HCT116 (cell line): ENCODE data around the gene FBXO31. TPM values are rescaled to one million over a fixed set of nuclear protein-coding genes. Genes with fewer than 3 reads are reported as not detected.

ENCODE experiments used
- ATAC-seq: fragments of 200-7000 bp; cut with Tn5 transposase; 2 replicates; pipeline ENCODE4 v1.9.1; 2020; ENCODE audit warnings: mild to moderate bottlenecking, moderate library complexity
- BruUV-seq: library from RNA; stranded (reverse); fragments of 400-500 nt; replicated peaks from 2 replicates; lab custom pipeline; 2021; lab: Mats Ljungman, UMichigan
- CTCF ChIA-PET: fragments of 300-600 bp; sonication (Branson Sonifier 250); formaldehyde crosslinking; loops from one replicate; lab custom pipeline; 2021; ENCODE audit warnings: antibody characterized with exemption; lab: Charles Lee
- POLR2A ChIA-PET: fragments of 300-600, 350-600 bp; sonication (Branson Sonifier 250); formaldehyde crosslinking; loops from one replicate; lab custom pipeline; 2021; ENCODE audit warnings: antibody characterized with exemption; lab: Charles Lee
- RAD21 ChIA-PET, 2 experiments: fragments of 300-600 bp; sonication (Branson Sonifier 250); formaldehyde crosslinking; loops; one replicate each; lab custom pipeline; 2023; ENCODE audit warnings: low total read pairs in 2 of 2; ENCODE audit not compliant: uncharacterized antibody in 2 of 2, unreplicated experiment in 2 of 2, low non-redundant PET in 1 of 2; lab: Charles Lee
- DNase-seq: peaks from one replicate; pipeline ENCODE4 v3.0.0-alpha.2; 2010; ENCODE audit warnings: low read depth, low spot score
- H2AFZ ChIP-seq: fragments of 200-600 bp; shearing (Covaris generic), sonication (generic); 2 replicates; pipeline ENCODE4 v1.6.1; 2017; ENCODE audit warnings: low read depth, mixed run types, mixed read lengths, antibody characterized with exemption, low read length; ENCODE audit not compliant: poor library complexity, severe bottlenecking
- H3K27ac ChIP-seq: 2 replicates; pipeline ENCODE4 v1.5.1; 2012; ENCODE audit warnings: low read depth, low read length
- H3K27me3 ChIP-seq: fragments of 200-600 bp; sonication (generic); 2 replicates; pipeline ENCODE4 v1.6.1; 2016; ENCODE audit warnings: mixed run types, low read length, mixed read lengths; ENCODE audit not compliant: insufficient read depth
- H3K36me3 ChIP-seq, 2 experiments: fragments of 200-500 bp in 1 of 2; fragments of 200-600 bp in 1 of 2; sonication (Bioruptor generic) in 1 of 2; sonication (generic) in 1 of 2; 2 replicates each; pipeline versions ENCODE4 v1.5.1 to v1.6.1; 2014 to 2016; ENCODE audit warnings: low read length in 2 of 2, inconsistent platforms in 1 of 2, mixed read lengths in 1 of 2, mixed run types in 1 of 2; ENCODE audit not compliant: insufficient read depth in 2 of 2, control insufficient read depth in 1 of 2
- H3K4me1 ChIP-seq, 2 experiments: fragments of 200-600 bp in 1 of 2; sonication (generic) in 1 of 2; 2 replicates each; pipeline versions ENCODE4 v1.5.1 to v1.6.1; 2012 to 2017; ENCODE audit warnings: low read length in 2 of 2, inconsistent platforms in 1 of 2, mild to moderate bottlenecking in 1 of 2, mixed read lengths in 1 of 2, mixed run types in 1 of 2, moderate library complexity in 1 of 2; ENCODE audit not compliant: insufficient read depth in 2 of 2, control insufficient read depth in 1 of 2
- H3K4me2 ChIP-seq: fragments of 200-600 bp; sonication (generic); 2 replicates; pipeline ENCODE4 v1.6.1; 2017; ENCODE audit warnings: mixed run types, low read length, mixed read lengths
- H3K4me3 ChIP-seq, 2 experiments: fragments of 200-600 bp in 1 of 2; sonication (generic) in 1 of 2; replicated peaks in 1 of 2; 2 replicates each; pipeline ENCODE4 v1.5.1; 2011 to 2016; ENCODE audit warnings: low read length in 2 of 2, control low read depth in 1 of 2, low read depth in 1 of 2, mild to moderate bottlenecking in 1 of 2, mixed read lengths in 1 of 2, mixed run types in 1 of 2
- H3K79me2 ChIP-seq: fragments of 200-600 bp; sonication (generic); 2 replicates; pipeline ENCODE4 v1.6.1; 2017; ENCODE audit warnings: mild to moderate bottlenecking, mixed run types, low read length, moderate library complexity, mixed read lengths; ENCODE audit not compliant: insufficient read depth
- H3K9ac ChIP-seq: fragments of 200-600 bp; sonication (generic); 2 replicates; pipeline ENCODE4 v1.6.1; 2016; ENCODE audit warnings: low read length, mixed read lengths
- H3K9me2 ChIP-seq: fragments of 200-600 bp; sonication (generic), shearing (Covaris generic); 2 replicates; pipeline ENCODE4 v1.6.1; 2017; ENCODE audit warnings: mixed run types, mild to moderate bottlenecking, moderate library complexity; ENCODE audit not compliant: insufficient read depth
- H3K9me3 ChIP-seq, 2 experiments: fragments of 200-500 bp in 1 of 2; fragments of 200-600 bp in 1 of 2; sonication (Bioruptor generic) in 1 of 2; sonication (generic) in 1 of 2; 2 replicates each; pipeline ENCODE4 v1.6.1; 2014 to 2017; ENCODE audit warnings: low read length in 2 of 2, mixed read lengths in 2 of 2, inconsistent platforms in 1 of 2, low read depth in 1 of 2, mild to moderate bottlenecking in 1 of 2, mixed run types in 1 of 2, moderate library complexity in 1 of 2; ENCODE audit not compliant: control insufficient read depth in 1 of 2, insufficient read depth in 1 of 2
- H4K20me1 ChIP-seq: fragments of 200-600 bp; sonication (generic), shearing (Covaris generic); 2 replicates; pipeline ENCODE4 v1.6.1; 2017; ENCODE audit warnings: mixed run types, mild to moderate bottlenecking, moderate library complexity; ENCODE audit not compliant: insufficient read depth
- CBX3 ChIP-seq: IDR thresholded peaks from 2 replicates; pipeline ENCODE4 v1.6.1; 2012; ENCODE audit warnings: low read depth
- EGR1 ChIP-seq: IDR thresholded peaks from 2 replicates; pipeline ENCODE4 v1.6.1; 2012; ENCODE audit warnings: low read depth
- JUND ChIP-seq: IDR thresholded peaks from 2 replicates; pipeline ENCODE4 v1.6.1; 2012
- MAX ChIP-seq: IDR thresholded peaks from 2 replicates; pipeline ENCODE4 v1.6.1; 2012
- POLR2A ChIP-seq: IDR thresholded peaks from 2 replicates; pipeline ENCODE4 v1.7.0; 2011; ENCODE audit warnings: borderline replicate concordance; ENCODE audit not compliant: insufficient read depth, insufficient read length; ENCODE audit errors: extremely low read depth
- REST ChIP-seq: IDR thresholded peaks from 2 replicates; pipeline ENCODE4 v1.6.1; 2012; ENCODE audit warnings: low read depth
- YY1 ChIP-seq: IDR thresholded peaks from 2 replicates; pipeline ENCODE4 v1.6.1; 2011; ENCODE audit warnings: low read length, low read depth, moderate library complexity, mild to moderate bottlenecking; ENCODE audit not compliant: insufficient replicate concordance; ENCODE audit errors: extremely low read depth
- ZBTB33 ChIP-seq: IDR thresholded peaks from 2 replicates; pipeline ENCODE4 v1.6.1; 2011; ENCODE audit warnings: mild to moderate bottlenecking, low read length, moderate library complexity; ENCODE audit not compliant: insufficient replicate concordance; ENCODE audit errors: extremely low read depth
- ZFX ChIP-seq: fragments of 450-650 bp; IDR thresholded peaks from 2 replicates; pipeline ENCODE4 v1.6.1; 2017
- intact Hi-C: fragments of 100-400 bp; cut with micrococcal nuclease; formaldehyde crosslinking; loops from 2 replicates; pipeline ENCODE4 v1.10.0; 2022
- total RNA-seq: library from RNA; stranded (reverse); gene quantifications from one replicate; pipeline ENCODE4 v1.2.1, GENCODE V29; 2021; ENCODE audit not compliant: unreplicated experiment

FBXO31 gene
- total RNA-seq, 1 experiment from 2014 or later, result 52.1 TPM

GRCh38 chr16:87310610-87311009, 73.0 kb downstream of the FBXO31 start:
- H3K4me3 ChIP-seq, result no peak overlapping the region
- DNase-seq, result no peak
- no peak overlapping the region for H3K9ac ChIP-seq
- H3K27me3 ChIP-seq, result no peaks in the 10 kb centered on the region
- no peaks in the 10 kb centered on the region for H3K79me2 ChIP-seq
- CTCF ChIA-PET, result no interaction called here
- RAD21 ChIA-PET, result no interaction called here
- H3K4me1 ChIP-seq, result no peaks in the 10 kb centered on the region
- peaks cover 0 to 4% of the 10 kb centered on the region in 2 experiments; a peak in 1 of 4 replicates for H3K9me3 ChIP-seq
- H3K9me2 ChIP-seq, result no peaks in the 10 kb centered on the region
- POLR2A ChIA-PET, result no interaction called here
- intact Hi-C loops, result no loop called here
- H2AFZ ChIP-seq, result no peak overlapping the region
- H3K4me2 ChIP-seq, result no peak overlapping the region
- no TSS peak for BruUV-seq
- no peak overlapping the region for H3K27ac ChIP-seq
- H3K36me3 ChIP-seq, result no peaks in the 10 kb centered on the region; a peak in 1 of 4 replicates
- H4K20me1 ChIP-seq, result no peaks in the 10 kb centered on the region
- no peak for ATAC-seq
- TF ChIP-seq REST, result no peak
- TF ChIP-seq YY1, result no peak
- TF ChIP-seq EGR1, result no peak
- TF ChIP-seq ZBTB33, result no peak
- TF ChIP-seq ZFX, result no peak
- TF ChIP-seq POLR2A, result no peak
- TF ChIP-seq JUND, result no peak
- TF ChIP-seq MAX, result no peak
- TF ChIP-seq CBX3, result no peak
